Heart right ventricle (tissue), 16 donors: ENCODE measurements around the gene MED26. TPM values are rescaled to one million over a fixed set of nuclear protein-coding genes. Genes with fewer than 3 reads are reported as not detected.

Experiments used
- ATAC-seq, 8 donors: fragments of 200-7000 bp; cut with Tn5 transposase; one replicate each; pipeline ENCODE4 v1.9.1; 2020; ENCODE audit warnings: mild to moderate bottlenecking in 8 of 8, moderate library complexity in 8 of 8, moderate number of reproducible peaks in 1 of 8
- DNase-seq, 2 donors: peaks; one replicate each; pipeline ENCODE4 v3.0.0-alpha.2; 2020
- H3K27ac ChIP-seq, 10 donors: fragments of 200-600 bp; sonication (generic) in 2 of 10; one replicate each; pipeline versions ENCODE4 v1.5.0 to v1.8.0; 2020 to 2022; ENCODE audit warnings: mild to moderate bottlenecking in 3 of 10
- H3K27me3 ChIP-seq, 7 donors: fragments of 200-600 bp; one replicate each; pipeline ENCODE4 v1.8.0; 2021 to 2022; ENCODE audit warnings: mild to moderate bottlenecking in 2 of 7
- H3K36me3 ChIP-seq, 9 donors: fragments of 200-600 bp; sonication (generic) in 1 of 9; one replicate each; pipeline versions ENCODE4 v1.5.0 to v1.8.0; 2020 to 2022; ENCODE audit warnings: mild to moderate bottlenecking in 2 of 9
- H3K4me1 ChIP-seq, 9 donors: fragments of 200-600 bp; sonication (generic) in 1 of 9; one replicate each; pipeline versions ENCODE4 v1.5.0 to v1.8.0; 2020 to 2022; ENCODE audit warnings: mild to moderate bottlenecking in 4 of 9
- H3K4me3 ChIP-seq, 10 donors: fragments of 200-600 bp; sonication (generic) in 2 of 10; one replicate each; pipeline versions ENCODE4 v1.5.0 to v1.8.0; 2020 to 2022; ENCODE audit warnings: mild to moderate bottlenecking in 7 of 10, moderate library complexity in 2 of 10
- H3K9me3 ChIP-seq, 11 donors: fragments of 200-600 bp in 10 of 11; sonication (generic) in 2 of 11; one replicate each; pipeline versions ENCODE4 v1.5.0 to v1.8.0; 2013 to 2022; ENCODE audit warnings: mild to moderate bottlenecking in 2 of 11, control low read depth in 1 of 11, moderate library complexity in 1 of 11
- WGBS, 2 donors: extraction: QIAGEN DNeasy Blood & Tissue Kit; methylation state at CpG; one replicate each; pipeline ENCODE4 v1.1.7; 2013; ENCODE audit warnings: inconsistent platforms in 1 of 2; 5-methylcytosine and 5-hydroxymethylcytosine counted together
- intact Hi-C, 10 donors: fragments of 100-400 bp; cut with DNase I; formaldehyde crosslinking; loops; one replicate each; pipeline versions ENCODE4 v1.11.1 to v1.14.2; 2022
- polyA plus RNA-seq, 2 donors: library from polyadenylated mRNA; stranded (reverse); fragments of 200-250 nt; gene quantifications; one replicate each; pipeline ENCODE4 v1.2.3, GENCODE V29; 2013
- total RNA-seq, 10 donors: library from RNA; stranded (reverse); fragmentation: NEBNext Ultra II Directional in 3 of 10; extraction: Animal tissue kit (Norgen Biotek cat#: 25700) in 3 of 10; gene quantifications; one replicate each; pipeline versions ENCODE4 v1.2.1 to v1.2.4, GENCODE V29; 2021 to 2023
- TF ChIP-seq, protein P1 (sequence below), 9 donors: fragments of 200-600 bp; sonication (generic) in 2 of 9; IDR thresholded peaks; one replicate each; pipeline versions ENCODE4 v1.5.0 to v1.8.0; 2021 to 2022; ENCODE audit warnings: antibody characterized with exemption in 9 of 9, mild to moderate bottlenecking in 5 of 9, moderate library complexity in 1 of 9
- donor health status: Arrhythmogenic right ventricular cardiomyopathy.
- donor health status: ischemic (EF 13 %, LVEDD 7.1; RV severe dilation, severe dysfunction).
- donor health status: healthy with polysubstance abuse.
- donor health status: DM: no; HTN: yes; CAD: no.
- donor health status: DM: no; HTN: no; CAD: no.
- donor health status: ischemic (EF 25% LVEDD 6.9; RV normal size, moderate dysfunction).
- donor health status: ischemic (EF 25% LVEDD 5.7; RV mildly dilated, moderate dysfunction).
- donor health status: healthy.
- donor health status: DM: yes; HTN: yes; CAD: no.
- donor health status: Ischemic cardiomyopathy.
- donor health status: ischemic (EF 35%, LVEDD 5.7; RV mildly dilated, moderate dysfunction).
- donor health status: nonischemic (EF 11% LVEDD 7.7; RV severe dilation, severe dysfunction).
- donor health status: DM: yes; HTN: yes; CAD: no.
- donor health status: PGD.
- donor health status: ischemic (EF 29% LVEDD 5.4; RV normal size, mild dysfunction).
- donor health status: nonischemic (EF 23%, LVEDD 6.1; RV moderate dilation, normal function).

MED26 gene
- total and polyA plus RNA-seq, 12 donors: 3.3 to 6.9 (median 4.6) TPM

DNA sequence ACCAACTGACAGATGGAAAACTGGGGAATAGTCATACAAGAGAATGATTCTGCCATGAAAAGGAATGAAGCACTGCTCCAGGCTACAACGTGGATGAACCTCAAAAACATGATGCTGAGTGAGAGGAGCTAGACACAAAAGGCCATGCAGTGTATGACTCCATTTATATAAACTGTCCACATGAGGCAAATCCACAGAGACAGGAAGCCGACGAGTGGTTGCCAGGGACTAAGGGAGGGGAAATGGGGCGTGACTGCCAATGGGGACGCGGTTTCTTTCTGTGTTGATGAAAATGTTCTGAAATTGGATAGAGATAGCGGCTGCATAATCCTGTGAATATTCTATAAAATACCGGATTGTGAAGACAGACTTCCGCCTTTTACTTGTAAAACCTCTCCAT lies 21.7 kb upstream of the MED26 start:
- no peak for DNase-seq
- Histone ChIP-seq H3K27ac (peak overlapping the region in 1 of 10 donors; percentile 7), H3K4me3 (no peak overlapping the region), H3K36me3 (peaks cover 3 to 100% (median 51%) of the 10 kb centered on the region in 9 donors), H3K27me3 (no peaks in the 10 kb centered on the region), H3K9me3 (no peaks in the 10 kb centered on the region), H3K4me1 (peaks cover 0 to 18% (median 1%) of the 10 kb centered on the region in 9 donors)
- peak in 6 of 8 donors; percentile 44 to 71 (median 62) for ATAC-seq
- WGBS, 2 donors: 57 to 60% methylated on average over 9 of the region's 9 CpGs
- intact Hi-C loops: no loop called here
- TF ChIP-seq, protein P1, sequence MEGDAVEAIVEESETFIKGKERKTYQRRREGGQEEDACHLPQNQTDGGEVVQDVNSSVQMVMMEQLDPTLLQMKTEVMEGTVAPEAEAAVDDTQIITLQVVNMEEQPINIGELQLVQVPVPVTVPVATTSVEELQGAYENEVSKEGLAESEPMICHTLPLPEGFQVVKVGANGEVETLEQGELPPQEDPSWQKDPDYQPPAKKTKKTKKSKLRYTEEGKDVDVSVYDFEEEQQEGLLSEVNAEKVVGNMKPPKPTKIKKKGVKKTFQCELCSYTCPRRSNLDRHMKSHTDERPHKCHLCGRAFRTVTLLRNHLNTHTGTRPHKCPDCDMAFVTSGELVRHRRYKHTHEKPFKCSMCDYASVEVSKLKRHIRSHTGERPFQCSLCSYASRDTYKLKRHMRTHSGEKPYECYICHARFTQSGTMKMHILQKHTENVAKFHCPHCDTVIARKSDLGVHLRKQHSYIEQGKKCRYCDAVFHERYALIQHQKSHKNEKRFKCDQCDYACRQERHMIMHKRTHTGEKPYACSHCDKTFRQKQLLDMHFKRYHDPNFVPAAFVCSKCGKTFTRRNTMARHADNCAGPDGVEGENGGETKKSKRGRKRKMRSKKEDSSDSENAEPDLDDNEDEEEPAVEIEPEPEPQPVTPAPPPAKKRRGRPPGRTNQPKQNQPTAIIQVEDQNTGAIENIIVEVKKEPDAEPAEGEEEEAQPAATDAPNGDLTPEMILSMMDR (IDR thresholded peaks at IDR 0.05): no peak

DNA sequence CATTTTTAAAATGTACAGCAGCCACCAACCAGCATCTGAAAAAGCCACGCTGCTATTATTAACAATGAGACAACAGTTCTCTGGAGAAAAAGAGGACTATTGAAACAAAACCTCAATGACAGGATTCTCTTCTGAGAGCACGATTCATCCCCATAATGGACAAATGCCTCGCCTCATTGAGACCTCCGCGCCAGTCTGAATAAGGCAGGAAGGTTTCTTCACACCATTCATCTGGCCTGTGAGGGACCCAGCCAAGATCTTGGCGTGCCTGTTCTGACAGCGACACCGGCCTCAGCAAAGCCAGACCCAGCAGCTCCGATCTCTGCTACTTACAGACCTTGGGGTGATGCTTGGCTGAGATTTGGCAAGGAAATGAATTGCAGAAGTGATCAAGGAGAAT lies 17.1 kb upstream of the MED26 start:
- Histone ChIP-seq H3K9me3 (no peaks in the 10 kb centered on the region), H3K36me3 (peaks cover 0 to 100% (median 52%) of the 10 kb centered on the region in 9 donors), H3K27me3 (no peaks in the 10 kb centered on the region), H3K27ac (no peak overlapping the region), H3K4me1 (peaks cover 0 to 14% (median 0%) of the 10 kb centered on the region in 9 donors), H3K4me3 (no peak overlapping the region)
- DNase-seq (no peak), ATAC-seq (no peak)
- TF ChIP-seq, protein P1 (IDR thresholded peaks at IDR 0.05): no peak
- 93 to 95% methylated on average over 9 of the region's 9 CpGs for WGBS, 2 donors
- intact Hi-C loops: no loop called here

DNA sequence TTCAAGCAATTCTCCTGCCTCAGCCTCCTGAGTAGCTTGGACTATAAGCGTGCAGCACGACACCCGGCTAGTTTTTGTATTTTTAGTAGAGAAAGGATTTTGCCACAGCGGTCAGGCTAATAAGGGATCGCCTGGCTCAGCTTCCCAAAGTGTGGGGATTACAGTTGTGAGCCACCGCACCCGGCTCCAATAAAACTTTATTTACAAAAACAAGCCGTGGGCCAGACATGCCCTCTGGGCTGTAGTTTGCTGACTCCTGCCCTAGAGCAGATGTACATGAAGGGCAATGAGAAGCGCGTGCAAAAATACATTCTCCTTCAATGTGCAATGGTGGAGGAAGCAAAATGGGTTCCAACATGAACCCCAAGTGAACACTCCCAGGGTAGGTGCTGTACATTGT lies 13.7 kb upstream of the MED26 start:
- 98% methylated on average over 10 of the region's 10 CpGs for WGBS, 2 donors
- Histone ChIP-seq H3K27ac (no peak overlapping the region), H3K4me1 (peaks cover 0 to 15% (median 3%) of the 10 kb centered on the region in 9 donors), H3K36me3 (peaks cover 0 to 100% (median 59%) of the 10 kb centered on the region in 9 donors), H3K4me3 (no peak overlapping the region), H3K27me3 (no peaks in the 10 kb centered on the region), H3K9me3 (no peaks in the 10 kb centered on the region)
- intact Hi-C loops: loop anchor here in 1 of 10 donors (1.0 kb wide), 1 partner anchor 29 kb away; no protein-coding TSS in a partner anchor
- TF ChIP-seq, protein P1 (IDR thresholded peaks at IDR 0.05): no peak
- ATAC-seq (no peak), DNase-seq (no peak)

DNA sequence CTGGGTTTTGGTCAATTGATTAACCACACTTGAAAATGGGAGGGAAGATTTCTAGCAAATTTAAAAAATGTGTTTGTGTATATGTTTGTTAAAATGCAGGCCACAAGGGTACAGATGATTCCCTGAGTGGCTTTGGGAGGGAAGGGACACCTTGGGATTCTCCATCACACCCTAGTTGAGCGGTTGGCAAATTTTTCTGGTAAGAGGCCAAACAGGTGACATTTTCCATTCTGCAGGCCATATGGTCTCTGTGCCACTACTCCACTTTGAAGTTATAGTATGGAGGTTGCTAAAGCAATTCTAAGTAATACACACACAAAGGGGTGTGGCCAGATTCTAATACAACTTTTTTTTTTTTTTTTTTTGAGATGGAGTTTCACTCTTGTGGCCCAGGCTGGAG lies 12.9 kb upstream of the MED26 start:
- Histone ChIP-seq H3K36me3 (peaks cover 0 to 100% (median 54%) of the 10 kb centered on the region in 9 donors), H3K27ac (no peak overlapping the region)
- intact Hi-C loops: loop anchor here in 1 of 10 donors (1.0 kb wide), 1 partner anchor 29 kb away; no protein-coding TSS in a partner anchor

More for the DNA sequence above, 12.9 kb upstream of the MED26 start:
- Histone ChIP-seq H3K4me3 (no peak overlapping the region), H3K4me1 (peaks cover 0 to 15% (median 3%) of the 10 kb centered on the region in 9 donors), H3K27me3 (no peaks in the 10 kb centered on the region), H3K9me3 (no peaks in the 10 kb centered on the region)
- 74 to 88% methylated on average over 1 of the region's 1 CpG for WGBS, 2 donors
- DNase-seq (no peak), ATAC-seq (no peak)
- TF ChIP-seq, protein P1 (IDR thresholded peaks at IDR 0.05): no peak
